Temporal lobe (tissue), 1 donor: ENCODE measurements around the gene SPAG5. TPM values are rescaled to one million over a fixed set of nuclear protein-coding genes. Genes with fewer than 3 reads are reported as not detected.

Experiments used
- total RNA-seq: library from RNA; depleted of rRNA; stranded (reverse); fragments of >200 nt; gene quantifications from one replicate; pipeline ENCODE4 v1.2.3, GENCODE V29; 2014

The SPAG5 gene
- total RNA-seq, 1 donor from 2014 or later = 4.2 TPM

Other genes with a start within 250 kb of the SPAG5 start
- gene POLDIP2, start 241.5 kb downstream of the SPAG5 start, total RNA-seq = 34.9 TPM
- gene SEBOX, start 233.8 kb downstream of the SPAG5 start, total RNA-seq = not detected
- gene VTN, start 228.7 kb downstream of the SPAG5 start, total RNA-seq = 0.25 TPM
- 18.9 TPM for gene SARM1, start 227.3 kb downstream of the SPAG5 start, total RNA-seq
- 10.8 TPM for gene SLC46A1, start 192.8 kb downstream of the SPAG5 start, total RNA-seq
- gene SLC13A2, start 125.4 kb downstream of the SPAG5 start, total RNA-seq = not detected
- gene FOXN1, start 92.7 kb downstream of the SPAG5 start, total RNA-seq = not detected
- 31.5 TPM for gene UNC119, start 46.4 kb downstream of the SPAG5 start, total RNA-seq
- gene PIGS, start 27.5 kb downstream of the SPAG5 start, total RNA-seq = 17.2 TPM
- 56.8 TPM for gene ALDOC, start 22.1 kb downstream of the SPAG5 start, total RNA-seq
- 14.8 TPM for gene RSKR, start 15.2 kb upstream of the SPAG5 start, total RNA-seq
- 73.8 TPM for gene BLTP2, start 46.1 kb upstream of the SPAG5 start, total RNA-seq
- gene SDF2, start 62.9 kb upstream of the SPAG5 start, total RNA-seq = 29.0 TPM
- gene SUPT6H, start 63.2 kb upstream of the SPAG5 start, total RNA-seq = 38.1 TPM
- gene PROCA1, start 112.9 kb upstream of the SPAG5 start, total RNA-seq = 3.4 TPM
- gene RAB34, start 118.8 kb upstream of the SPAG5 start, total RNA-seq = 10.1 TPM
- 271 TPM for gene RPL23A, start 121.0 kb upstream of the SPAG5 start, total RNA-seq
- gene TLCD1, start 127.2 kb upstream of the SPAG5 start, total RNA-seq = 0.98 TPM
- gene NEK8, start 129.8 kb upstream of the SPAG5 start, total RNA-seq = 1.7 TPM
- gene TRAF4, start 145.0 kb upstream of the SPAG5 start, total RNA-seq = 28.3 TPM
- 3.4 TPM for gene FAM222B, start 243.8 kb upstream of the SPAG5 start, total RNA-seq